Hematopoietic multipotent progenitor cell (in vitro differentiated cells): ENCODE measurements around the gene PRAC2. TPM values are rescaled to one million over a fixed set of nuclear protein-coding genes. Genes with fewer than 3 reads are reported as not detected.

Experiments
- DNase-seq, 3 donors: peaks; one replicate each; pipeline ENCODE4 v3.0.0-alpha.2; 2011 to 2015; ENCODE audit warnings: low read depth in 2 of 3, low spot score in 2 of 3
- total RNA-seq: library from RNA; depleted of rRNA; stranded (reverse); fragments of >200 nt; gene quantifications from one replicate; pipeline ENCODE4 v1.2.3, GENCODE V29; 2012

Gene PRAC2
- total RNA-seq, 1 donor: not detected

DNA sequence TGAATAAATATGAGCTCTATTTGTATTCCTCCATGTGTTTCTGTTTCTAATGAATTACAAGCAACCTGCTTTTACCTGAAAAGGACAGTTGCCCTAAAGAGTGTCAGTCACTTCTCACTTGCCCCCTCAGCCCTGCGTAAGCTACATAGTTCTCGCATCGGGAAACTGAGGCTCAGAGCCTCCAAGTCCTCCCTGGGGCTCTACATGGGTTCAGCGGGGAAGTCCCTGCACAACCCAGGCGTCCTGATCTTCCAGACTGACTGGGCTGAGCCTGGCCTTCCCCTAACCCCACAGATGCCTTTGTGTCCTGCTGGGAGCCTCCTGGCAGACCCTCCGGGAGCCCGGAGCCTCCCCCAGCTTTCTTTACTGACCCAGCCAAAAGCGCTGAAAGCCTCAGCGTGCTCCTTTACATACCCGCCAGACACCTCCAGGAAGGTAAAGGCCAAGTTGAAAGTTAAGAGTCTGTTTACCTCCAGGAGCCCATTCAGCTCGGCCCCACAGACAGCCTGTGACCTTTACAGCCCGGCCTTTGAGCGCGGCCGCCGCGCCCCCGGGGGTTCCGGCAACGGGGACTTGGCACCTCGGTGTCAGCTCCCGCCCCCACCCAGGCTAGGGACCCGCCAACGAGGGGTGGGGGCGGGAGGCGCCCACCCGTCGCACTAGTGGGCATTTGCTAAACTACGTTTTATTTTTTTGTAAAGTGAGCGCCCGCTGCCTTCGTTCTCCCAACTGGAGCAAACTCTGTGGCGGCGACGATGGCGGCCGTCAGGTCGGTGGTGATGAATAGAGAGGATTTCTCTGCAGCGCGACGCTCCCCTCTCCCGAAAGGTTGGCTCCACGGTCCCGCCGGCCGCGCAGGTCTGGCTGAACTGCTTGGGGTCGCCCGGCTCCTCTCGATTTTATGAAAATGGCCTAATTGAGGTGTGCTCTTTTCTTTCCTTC, 10.0 kb downstream of the PRAC2 start:
- no peak for DNase-seq

DNA sequence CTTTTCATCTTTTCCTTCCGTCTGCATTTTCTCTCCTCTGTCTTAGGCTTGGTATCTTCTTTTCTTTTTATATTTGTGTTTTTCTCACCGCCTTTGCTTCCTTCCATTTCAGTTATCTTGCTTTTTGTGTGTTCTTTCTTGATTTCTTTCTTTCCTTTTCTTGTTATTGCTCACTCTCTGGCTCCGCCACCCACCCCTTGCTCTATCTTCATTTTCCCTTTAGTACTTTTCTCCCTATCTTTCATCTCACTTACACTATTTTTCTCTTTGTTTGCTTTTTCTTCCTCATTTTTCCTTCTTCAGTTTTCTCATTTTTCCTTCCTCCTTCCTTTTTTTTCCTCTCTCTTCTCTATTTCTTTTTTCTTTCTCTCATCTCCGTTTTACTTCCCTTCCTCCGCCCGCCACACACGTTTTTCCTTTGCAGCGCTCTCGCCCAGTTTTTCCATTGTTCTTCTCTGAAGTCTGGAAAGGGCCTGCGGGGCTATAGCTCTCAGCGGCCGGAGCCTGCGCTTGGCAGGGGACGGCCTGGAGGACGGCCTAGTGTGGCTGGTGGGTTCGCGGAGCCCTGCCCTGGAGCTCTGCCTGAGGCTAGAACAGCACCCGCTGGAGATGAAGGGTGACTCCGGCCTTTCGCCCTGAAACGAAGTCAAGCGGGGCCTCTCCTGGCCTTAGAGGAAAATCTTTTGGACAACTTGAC, 10.8 kb downstream of the PRAC2 start:
- DNase-seq: no peak

DNA sequence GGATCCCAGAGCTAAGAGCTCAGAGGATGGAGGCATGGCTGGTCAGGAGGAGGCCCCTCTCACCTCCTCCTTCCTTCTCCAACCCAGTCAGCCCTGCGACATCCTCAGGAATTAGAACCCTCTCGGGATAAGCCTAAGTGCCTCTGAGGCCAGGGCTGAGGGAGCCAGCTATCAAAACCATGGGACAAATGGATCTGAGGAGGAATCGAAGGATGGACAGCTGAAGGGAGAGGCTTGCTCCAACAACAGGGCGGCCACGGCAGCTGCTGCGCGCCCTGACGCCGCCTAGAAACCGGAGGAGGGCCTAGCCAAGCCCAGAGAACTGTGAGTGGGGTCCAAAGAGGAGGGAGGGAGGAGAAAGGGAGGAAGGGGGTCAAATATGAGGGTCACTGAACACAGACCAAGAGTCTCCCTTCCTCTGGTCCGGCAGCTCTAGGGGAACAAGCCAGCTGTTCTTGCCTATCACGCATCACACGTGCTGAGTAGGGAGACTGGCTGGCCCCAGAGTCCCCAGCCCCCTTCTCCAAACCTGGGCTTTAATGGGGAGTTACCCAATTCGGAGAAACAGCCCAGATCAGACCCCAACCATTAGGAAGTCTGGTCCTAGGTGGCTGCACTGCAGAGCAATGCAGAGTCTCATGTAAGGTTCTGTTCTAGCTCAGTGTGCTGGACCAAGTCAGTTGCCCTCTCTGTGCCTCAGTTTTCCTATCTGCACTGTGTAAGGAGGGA, 11.5 kb downstream of the PRAC2 start:
- no peak for DNase-seq

DNA sequence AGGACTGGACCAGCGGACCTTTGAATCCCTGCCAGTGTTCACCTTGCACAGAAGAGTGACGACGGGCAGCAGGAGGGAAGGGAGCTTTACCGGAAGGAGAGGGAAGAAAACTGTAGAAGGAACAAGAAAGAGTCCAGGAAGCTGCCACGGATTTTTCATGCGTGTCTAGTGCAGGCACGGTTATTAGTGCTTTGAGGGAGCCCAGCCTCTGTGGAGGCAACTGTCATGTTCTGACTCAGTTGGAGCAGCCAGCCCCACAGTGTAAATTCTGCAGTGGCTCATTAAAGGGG, 12.0 kb downstream of the PRAC2 start:
- DNase-seq: no peak

DNA sequence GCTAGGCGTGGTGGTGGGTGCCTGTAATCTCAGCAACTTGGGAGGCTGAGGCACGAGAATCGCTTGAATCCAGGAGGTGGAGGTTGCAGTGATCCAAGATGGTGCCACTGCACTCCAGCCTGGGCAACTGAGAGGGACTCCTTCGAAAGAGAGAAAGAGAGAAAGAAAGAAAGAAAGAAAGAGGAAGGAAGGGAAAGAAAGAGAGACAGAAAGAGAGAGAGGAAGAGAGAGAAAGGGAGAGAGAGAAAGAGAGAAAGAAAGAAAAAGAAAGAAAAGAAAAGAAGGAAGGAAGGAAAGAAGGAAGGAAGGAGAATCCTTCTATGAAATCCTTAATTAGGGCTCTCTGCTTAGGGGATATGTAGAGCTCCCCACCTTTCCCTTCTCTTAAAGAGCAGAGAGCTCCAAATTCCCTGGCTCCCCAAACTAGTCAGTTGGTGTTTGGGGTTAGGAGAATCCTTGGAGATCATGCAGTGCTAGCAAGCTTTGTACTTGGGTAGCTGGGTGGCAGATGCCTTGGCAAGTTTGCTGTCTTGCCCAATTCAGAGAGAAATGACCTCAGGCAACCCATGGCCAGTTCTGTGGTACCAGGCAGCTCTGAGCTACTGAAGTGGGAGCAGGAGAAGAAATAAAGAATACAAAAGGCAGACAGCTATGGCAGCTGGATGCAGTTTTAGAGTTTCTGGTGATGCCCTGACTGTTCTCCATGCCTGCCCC, 14.5 kb downstream of the PRAC2 start:
- DNase-seq: no peak

DNA sequence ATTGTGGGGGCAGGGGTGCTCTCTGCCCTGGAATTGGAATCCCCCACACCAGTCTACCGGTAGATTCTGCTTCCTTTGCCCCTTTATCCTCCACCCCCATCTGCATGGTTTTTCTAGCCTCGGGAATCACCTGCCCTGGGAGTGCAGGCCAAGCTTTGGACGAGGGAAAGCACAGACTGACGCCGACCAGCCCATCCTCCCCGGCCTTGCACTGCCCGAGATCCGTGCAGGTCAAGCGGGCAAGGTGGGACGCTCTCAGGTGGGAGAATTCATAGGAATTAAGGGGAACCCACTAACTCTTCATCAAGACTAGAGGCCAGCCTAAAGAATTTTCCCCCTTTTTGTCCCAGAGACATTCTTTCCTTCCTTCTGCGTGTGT, 15.4 kb downstream of the PRAC2 start:
- DNase-seq: no peak

DNA sequence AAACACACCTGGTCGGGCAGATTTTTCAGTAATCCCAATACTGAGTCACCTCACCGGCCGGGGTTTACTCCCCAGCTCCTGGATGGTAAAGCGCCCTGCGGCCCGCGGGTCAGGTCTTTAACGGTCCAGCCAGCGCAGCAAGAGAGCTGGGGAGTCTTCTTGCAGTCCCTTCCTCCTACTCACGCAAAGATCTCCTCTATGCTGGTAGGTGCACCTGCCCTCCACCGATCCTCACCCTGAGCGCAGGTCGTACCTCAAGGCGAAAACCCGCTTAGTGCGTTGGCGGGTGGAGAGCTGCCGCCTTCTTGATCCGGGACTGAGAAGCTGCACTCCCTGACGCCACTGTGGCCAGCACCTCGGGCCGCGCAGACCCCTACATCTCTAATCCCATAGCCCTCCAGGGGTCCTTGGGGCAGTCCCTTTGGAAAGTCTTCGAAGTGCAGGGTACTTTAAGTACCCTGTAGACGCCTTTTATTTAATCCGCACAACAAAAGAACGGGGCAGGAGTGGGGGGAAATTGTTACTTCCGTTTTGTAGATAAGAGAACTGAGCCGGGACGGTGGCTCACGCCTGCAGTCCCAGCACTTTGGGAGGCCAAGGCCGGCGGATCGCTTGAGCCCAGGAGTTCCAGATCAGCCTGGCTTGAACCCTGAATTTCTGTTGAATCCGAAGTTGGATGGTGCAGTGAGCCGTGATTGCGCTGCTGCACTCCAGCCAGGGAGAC, 16.0 kb downstream of the PRAC2 start:
- no peak for DNase-seq

DNA sequence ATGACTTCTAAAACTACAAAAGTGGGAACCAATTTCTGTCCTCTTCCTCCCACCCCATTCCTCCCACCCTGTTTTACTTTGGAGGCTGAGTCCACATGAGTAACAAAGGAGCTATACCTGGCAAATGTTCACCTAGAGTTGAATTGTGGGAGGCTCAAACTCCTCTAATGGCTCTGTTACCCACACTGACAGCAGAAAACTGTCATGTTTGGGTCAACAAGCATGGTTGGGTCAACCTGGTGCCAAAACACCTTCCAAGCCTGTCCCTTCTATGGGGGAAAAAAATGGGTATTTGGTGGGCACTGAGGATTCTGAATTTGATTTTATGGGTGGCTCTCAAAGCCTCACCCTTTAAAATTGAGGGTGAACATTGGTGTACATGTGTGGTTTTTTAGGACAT, 17.6 kb downstream of the PRAC2 start:
- DNase-seq: no peak

DNA sequence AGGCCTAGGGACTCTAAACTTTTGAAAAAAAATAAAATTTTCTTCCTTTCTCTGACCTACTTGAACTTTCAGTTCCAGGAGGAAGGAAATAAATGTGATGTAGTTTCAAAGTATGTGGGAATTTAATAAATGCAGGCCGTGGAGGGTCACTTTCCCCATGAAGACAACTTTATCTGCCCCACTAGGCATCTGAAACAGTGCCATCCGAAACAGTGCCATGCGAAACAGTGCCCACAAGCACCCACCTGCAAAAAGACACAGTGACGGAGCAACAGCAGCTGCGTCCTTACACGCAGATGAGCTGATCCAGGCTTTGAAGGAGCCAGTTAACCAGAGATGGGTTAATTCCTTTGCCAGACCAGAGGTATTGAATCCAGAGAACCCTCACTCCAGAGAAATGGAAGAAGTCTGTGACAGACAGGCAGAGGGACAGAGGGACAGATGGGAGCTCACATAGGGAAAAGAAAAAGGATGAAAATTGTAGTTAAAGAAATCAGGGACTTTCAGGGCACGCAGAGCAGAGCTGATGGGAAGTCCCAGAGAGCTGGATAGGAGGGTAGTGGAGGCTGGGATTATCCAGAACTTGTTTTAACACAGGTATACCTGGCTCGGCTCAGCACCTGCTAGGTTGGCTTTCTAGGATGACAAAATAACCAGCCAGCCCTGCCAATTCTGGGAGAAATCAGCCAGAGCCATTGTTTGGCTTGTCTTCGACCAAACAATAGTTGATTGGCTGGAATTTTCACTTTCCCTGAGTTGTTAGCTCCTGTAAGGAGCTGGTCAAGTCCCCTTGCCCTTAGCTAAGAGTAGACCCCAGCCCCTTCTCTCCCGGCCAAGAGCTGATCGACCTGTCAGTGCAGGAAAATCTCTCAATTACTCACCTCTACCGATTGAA, 22.6 kb downstream of the PRAC2 start:
- DNase-seq: no peak

DNA sequence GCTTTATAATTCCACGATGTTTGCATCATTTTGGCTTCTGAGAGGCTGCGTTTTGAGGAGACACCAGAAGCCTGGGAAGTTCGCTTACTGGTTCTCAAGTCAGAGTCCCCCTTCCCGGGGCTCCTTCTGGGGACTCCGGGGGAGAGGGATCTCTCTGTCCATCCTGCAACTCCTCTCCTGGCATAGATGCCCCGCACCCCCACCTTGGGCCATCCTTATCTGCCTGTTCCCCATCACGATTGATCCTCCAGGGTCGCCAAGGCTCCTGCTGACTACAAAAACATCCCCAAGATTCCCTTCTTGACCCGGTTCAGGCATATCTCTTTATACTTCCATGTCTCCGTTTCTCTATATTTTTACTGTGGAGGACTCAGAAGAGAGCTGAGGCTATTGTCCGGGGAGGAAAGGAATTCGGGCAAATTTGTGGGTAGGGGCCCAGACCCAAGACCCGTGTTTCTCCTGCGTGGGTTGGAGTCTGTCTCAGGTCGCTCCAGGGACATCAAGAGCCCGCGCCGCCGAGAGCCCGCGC, 24.0 kb downstream of the PRAC2 start:
- DNase-seq: no peak

DNA sequence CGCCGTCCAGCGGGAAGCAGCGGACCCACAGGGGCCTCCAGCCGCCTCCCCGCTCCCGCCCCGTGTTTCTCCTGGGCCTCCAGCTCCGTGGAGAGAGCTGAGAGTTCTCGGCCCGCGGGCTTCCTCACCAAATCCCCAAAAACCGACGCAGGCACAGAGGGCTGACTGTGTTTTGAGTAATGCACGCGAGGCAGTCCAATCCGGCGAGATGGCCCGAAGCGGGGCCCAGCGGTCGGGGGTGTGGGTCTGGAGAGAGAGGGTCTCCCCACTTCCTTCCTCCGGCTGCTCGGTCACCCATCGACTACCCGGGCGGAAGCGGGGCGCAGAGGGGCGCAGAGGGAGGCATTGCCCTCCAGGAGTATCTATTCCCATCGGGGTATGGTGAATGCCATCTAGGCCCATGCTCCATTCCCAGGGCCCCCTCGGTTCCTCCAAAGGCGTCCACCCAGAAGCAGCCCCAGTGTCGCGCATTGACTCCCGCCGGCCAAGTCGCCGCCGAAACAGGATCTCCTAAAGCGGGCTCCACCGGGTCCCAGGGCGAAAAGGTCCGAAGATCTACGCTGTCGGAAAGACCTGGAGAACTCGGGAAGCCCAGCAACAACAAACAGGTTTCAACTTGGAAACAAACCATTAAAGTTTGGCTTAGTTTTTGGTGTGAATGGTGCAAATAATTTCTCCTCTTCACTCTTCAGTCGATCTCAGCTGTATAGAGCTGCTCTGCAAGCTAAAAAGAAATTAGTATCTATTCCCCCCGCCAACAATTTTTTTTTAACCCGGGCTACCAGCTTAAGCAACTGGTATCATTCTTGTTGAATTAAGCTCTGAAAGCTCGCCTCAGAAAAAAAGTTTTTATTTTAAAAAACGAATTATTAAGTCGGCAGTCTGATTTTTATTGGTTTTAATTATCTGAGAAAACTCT, 24.7 kb downstream of the PRAC2 start:
- no peak for DNase-seq

DNA sequence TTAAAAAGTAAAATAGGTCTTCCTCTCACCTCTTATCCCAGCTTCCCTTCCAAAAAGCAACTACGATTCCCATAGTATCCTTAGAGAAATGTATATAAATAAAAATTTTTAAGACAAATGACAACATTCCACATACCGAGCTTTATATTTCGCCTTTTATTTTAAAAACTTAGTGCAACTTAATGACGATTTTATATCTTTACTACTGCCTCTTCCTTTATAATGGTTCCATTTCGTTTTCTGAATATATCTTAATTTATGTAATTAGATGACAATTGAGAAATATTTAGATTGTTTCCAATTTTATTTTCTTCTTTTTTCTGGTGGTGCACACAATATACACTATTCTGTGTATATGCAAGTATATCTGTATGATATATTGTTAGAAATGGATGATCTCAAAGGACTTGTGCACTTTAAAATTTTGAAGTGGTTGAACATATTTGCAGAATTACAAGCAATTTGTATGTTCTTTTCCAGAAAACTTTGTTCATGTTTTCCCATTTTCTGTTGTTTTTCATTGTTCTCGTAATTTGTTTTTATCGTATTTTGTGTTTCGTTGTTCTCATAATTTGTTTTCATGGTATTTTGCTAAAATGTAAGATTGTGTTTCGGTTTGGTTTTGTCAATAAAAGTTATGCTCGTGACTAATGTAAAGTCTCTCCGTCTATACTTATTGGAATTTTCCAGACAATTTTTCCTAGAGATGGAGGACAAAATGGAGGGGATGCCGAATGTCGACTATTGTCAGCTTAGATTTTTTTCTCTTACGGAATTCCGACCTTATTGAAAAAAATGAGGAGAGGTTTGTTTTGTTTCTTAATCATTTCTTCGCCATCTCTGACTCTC, 26.0 kb downstream of the PRAC2 start:
- no peak for DNase-seq

DNA sequence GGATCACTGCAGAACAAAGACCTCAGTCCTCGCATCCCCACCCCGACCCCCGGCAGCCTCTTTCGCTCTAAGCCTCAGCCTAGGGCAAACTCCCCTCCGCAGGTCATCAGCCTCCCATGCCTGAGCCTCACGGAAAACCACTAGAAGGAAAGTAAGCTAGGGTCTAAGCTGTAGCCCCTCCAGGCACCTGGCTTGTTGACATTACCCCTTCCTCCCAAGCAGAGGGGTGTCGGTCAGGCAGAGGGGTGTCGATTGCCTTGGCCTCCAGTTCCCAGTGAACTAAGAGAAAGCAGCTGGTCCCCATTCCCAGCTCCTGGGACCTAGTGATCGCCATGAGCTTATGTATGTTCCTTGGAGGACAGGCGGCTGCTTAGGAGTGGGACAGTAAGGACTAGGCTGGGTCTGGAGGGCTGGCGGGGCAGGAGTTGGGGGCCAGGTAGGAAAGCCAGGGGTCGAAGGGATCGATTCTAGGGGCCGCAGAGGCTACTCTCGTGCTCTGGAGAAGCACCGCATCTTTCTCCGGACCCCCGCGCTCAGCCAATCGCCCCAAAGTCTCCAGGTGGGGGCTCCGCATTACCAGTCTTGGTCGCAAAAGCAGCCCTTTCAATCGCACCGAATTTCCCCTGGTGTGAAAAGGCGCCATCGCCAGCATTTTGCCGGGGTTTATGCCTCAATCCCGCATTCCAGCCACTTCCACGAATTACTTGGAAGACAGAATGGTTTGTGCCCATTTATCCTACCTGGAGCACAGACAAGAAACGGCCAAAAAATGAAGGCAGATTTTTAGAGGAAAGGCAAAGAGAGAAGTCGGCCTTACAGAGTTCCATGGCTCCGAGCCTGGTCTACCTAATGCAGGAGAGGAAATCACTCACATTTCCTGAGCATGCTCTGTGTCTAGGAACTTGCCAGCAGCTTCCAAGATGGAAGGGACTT, 26.9 kb downstream of the PRAC2 start:
- no peak for DNase-seq

DNA sequence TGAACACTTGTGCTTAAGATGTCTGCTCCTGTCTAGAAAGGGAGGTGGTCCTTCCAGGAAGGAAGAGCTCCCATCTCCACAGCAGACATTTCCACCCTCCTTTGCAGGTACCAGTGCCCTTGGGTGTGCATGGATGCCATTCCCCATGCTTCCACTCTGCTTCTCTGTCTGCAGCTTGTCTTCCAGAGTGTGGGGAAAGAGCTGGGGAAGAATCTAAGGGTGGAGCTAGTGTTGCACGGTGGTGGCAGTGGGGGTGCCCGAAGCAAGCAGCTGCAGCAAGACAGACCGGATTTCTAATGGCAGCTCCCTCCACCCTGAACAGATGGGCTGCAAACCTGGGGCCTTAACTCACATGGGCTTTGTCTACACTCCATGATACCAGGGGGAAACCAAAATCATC, 28.2 kb downstream of the PRAC2 start:
- DNase-seq: no peak

DNA sequence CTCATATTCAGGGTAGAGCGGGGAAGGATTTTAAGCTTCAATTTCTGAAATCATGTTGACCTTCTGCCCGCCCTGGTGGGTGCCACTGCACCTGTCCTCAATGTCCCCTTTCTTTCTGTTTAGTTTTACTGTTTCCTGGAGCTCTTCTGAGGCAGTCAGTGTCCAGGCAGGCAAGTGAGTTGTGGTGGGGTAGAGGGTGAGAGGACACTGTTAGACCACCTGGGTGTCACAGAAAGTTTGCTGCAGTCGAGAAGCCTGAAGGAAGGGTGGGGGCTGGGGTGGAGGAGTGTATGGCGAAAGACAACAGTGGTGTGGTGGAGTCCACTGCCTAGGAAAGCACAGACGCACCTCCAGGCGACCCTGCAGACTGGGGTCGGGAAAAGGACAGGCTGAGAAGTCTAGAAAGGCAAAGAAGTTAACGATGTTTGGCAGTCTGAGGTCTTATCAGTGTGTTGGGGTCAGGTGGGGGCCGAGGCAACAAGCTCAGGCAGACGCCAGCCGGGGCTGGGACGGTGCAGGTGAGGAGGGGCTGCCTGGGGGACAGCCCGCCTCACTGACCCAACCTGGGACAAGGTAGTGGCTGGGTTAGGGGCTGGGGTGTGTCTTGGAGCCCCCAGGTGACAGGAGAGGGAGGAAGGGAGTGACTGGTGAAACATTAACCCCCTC, 28.9 kb downstream of the PRAC2 start:
- no peak for DNase-seq
